Ectodermal cell (in vitro differentiated cells): Measurements from ENCODE around the gene EP300.

Source experiments
- H3K27ac ChIP-seq: 2 replicates; pipeline ENCODE4 v1.7.0; 2013; ENCODE audit warnings: mild to moderate bottlenecking, low read depth, low read length; ENCODE audit not compliant: insufficient read depth, poor library complexity, severe bottlenecking
- H3K27me3 ChIP-seq: 2 replicates; pipeline ENCODE4 v1.7.0; 2013; ENCODE audit warnings: mild to moderate bottlenecking, low read length; ENCODE audit not compliant: insufficient read depth, control insufficient read depth, poor library complexity, severe bottlenecking
- H3K36me3 ChIP-seq: one replicate; pipeline ENCODE4 v1.7.0; 2013; ENCODE audit warnings: low read length; ENCODE audit not compliant: control insufficient read depth, insufficient read depth
- H3K4me1 ChIP-seq: one replicate; pipeline ENCODE4 v1.7.0; 2013; ENCODE audit warnings: low read length; ENCODE audit not compliant: control insufficient read depth, insufficient read depth
- H3K4me3 ChIP-seq: 2 replicates; pipeline ENCODE4 v1.7.0; 2013; ENCODE audit warnings: low read depth, low read length, control low read depth; ENCODE audit not compliant: insufficient read depth
- H3K9me3 ChIP-seq: 2 replicates; pipeline ENCODE4 v1.7.0; 2013; ENCODE audit warnings: mild to moderate bottlenecking, low read length, moderate library complexity; ENCODE audit not compliant: control insufficient read depth
- WGBS, 2 experiments: methylation state at CpG; one replicate each; pipeline ENCODE4 v1.1.7; 2013; ENCODE audit warnings: missing lambda C conversion rate in 2 of 2; 5-methylcytosine and 5-hydroxymethylcytosine counted together

EP300 gene

GRCh38 chr22:41076857-41077256 is 15.5 kb upstream of the EP300 start:
- Histone ChIP-seq H3K4me1 (no peaks in the 10 kb centered on the region), H3K4me3 (no peak overlapping the region), H3K27me3 (no peaks in the 10 kb centered on the region), H3K9me3 (no peaks in the 10 kb centered on the region), H3K27ac (no peak overlapping the region), H3K36me3 (no peaks in the 10 kb centered on the region)
- WGBS, 2 experiments = 88 to 96% methylated on average over 1 of the region's 1 CpG

DNA sequence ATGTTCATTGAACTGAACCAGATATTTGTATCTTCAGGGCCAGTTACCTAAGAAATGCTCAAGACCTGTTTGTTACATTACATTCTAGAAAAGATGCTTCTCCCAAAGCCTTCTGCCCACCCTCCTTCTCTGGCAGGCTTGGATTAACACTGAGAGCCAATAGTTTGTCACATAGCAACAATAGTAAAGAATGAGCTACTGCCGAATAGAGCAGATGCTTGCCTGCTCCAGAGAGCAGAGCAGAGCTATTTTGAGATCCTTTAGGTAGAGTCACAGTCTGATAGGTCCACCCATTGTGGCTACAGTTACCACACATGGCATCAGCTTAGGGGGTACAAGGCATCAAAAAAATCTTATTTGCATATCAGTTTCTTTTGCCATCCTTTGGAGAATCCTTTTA is 13.5 kb upstream of the EP300 start:
- Histone ChIP-seq H3K4me3 (no peak overlapping the region), H3K27ac (no peak overlapping the region), H3K9me3 (no peaks in the 10 kb centered on the region), H3K27me3 (no peaks in the 10 kb centered on the region), H3K4me1 (no peaks in the 10 kb centered on the region), H3K36me3 (no peaks in the 10 kb centered on the region)
- 34 to 50% methylated on average over 1 of the region's 1 CpG for WGBS, 2 experiments

- 94 to 97% methylated on average over 2 of the region's 2 CpGs for WGBS, 2 experiments
- no peaks in the 10 kb centered on the region for H3K9me3 ChIP-seq
- H3K36me3 ChIP-seq = no peaks in the 10 kb centered on the region
- H3K4me3 ChIP-seq = no peak overlapping the region
- no peak overlapping the region for H3K27ac ChIP-seq
- no peaks in the 10 kb centered on the region for H3K4me1 ChIP-seq
- H3K27me3 ChIP-seq = no peaks in the 10 kb centered on the region
These were observed 6.5 kb upstream of the EP300 start for GRCh38 chr22:41085842-41086241.

DNA sequence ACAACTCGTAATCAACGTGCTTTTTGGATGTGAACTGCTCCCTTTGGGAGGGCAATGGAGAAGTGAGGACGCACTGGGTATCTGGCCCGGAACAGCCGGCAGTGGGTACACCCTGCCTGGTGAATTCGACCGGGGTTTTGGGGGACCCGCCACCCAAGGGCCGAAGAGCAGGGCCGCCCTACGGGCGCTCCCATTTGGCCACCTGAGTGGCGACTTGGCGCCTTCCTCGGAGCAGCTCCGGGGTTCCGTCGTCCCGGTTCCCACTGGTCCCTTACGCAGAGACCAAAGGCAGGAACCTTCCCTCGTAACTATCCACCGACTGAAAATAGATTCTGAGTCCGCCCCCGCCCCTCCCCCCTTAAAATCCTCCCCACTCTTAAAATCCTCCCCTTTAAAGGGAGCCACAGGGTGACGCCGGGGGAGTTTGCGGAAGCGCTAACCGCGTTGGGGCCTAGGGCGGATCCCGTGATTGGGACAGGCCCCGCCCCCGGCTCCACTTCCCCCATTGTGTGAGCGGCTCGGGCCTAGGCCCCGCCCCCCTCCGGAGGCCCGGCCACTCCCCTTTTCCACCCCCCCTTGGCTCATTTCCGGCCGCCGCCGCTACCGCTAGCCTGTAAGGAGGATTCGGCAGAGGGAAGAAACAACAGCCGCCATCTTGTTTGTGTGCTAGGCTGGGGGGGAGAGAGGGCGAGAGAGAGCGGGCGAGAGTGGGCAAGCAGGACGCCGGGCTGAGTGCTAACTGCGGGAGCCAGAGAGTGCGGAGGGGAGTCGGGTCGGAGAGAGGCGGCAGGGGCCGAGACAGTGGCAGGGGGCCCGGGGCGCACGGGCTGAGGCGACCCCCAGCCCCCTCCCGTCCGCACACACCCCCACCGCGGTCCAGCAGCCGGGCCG is 1.0 kb upstream of the EP300 start:
- Histone ChIP-seq H3K9me3 (no peaks in the 10 kb centered on the region), H3K36me3 (no peaks in the 10 kb centered on the region), H3K4me1 (peaks cover 3% of the 10 kb centered on the region), H3K27ac (peak overlapping the region; percentile 99), H3K27me3 (no peaks in the 10 kb centered on the region), H3K4me3 (peak overlapping the region; percentile 69)
- WGBS, 2 experiments = 1% methylated on average over 67 of the region's 67 CpGs

GRCh38 chr22:41092847-41093411 is 537 bp downstream of the EP300 start:
- H3K4me3 ChIP-seq = peak overlapping the region; percentile 69
- WGBS, 2 experiments = 0 to 1% methylated on average over 28 to 30 of the region's 31 CpGs
- H3K9me3 ChIP-seq = no peaks in the 10 kb centered on the region
- no peaks in the 10 kb centered on the region for H3K36me3 ChIP-seq
- peaks cover 3% of the 10 kb centered on the region for H3K4me1 ChIP-seq
- H3K27me3 ChIP-seq = no peaks in the 10 kb centered on the region
- peak overlapping the region; percentile 76 for H3K27ac ChIP-seq

DNA sequence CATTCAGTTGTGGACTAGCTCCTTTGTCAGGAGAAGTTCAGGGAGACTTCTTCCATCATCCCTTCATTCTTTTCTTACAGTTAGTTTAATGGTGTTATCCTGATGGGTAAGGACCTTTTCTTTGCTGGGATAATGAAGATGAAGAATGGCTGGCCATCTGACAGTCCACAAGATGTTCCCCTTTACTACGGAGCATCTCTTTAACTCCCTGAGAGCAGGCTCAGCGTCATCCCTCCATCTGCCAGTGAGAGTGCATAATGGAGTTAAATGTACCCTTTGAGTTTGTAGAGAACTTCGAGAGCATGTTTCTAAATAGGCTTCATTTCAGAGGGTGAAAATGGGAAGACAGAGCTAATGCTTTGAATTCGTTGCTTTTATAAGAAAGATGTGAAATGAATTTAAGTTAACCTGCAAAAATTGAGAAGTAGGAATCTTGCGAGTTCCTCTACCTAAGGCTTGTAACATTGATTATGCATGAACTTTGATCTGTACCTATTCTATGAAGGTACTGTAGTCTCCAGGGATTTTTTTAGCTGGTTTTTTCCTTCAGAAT is 1.7 kb downstream of the EP300 start:
- peak overlapping the region; percentile 69 for H3K4me3 ChIP-seq
- 9 to 10% methylated on average over 5 of the region's 5 CpGs for WGBS, 2 experiments
- H3K9me3 ChIP-seq = no peaks in the 10 kb centered on the region
- peaks cover 3% of the 10 kb centered on the region for H3K4me1 ChIP-seq
- H3K36me3 ChIP-seq = no peaks in the 10 kb centered on the region
- no peak overlapping the region for H3K27ac ChIP-seq
- H3K27me3 ChIP-seq = no peaks in the 10 kb centered on the region

GRCh38 chr22:41096391-41096790 is 4.0 kb downstream of the EP300 start:
- no peaks in the 10 kb centered on the region for H3K9me3 ChIP-seq
- no peaks in the 10 kb centered on the region for H3K36me3 ChIP-seq
- WGBS, 2 experiments = 88 to 95% methylated on average over 3 of the region's 3 CpGs
- H3K4me1 ChIP-seq = peaks cover 3% of the 10 kb centered on the region
- no peak overlapping the region for H3K27ac ChIP-seq
- no peaks in the 10 kb centered on the region for H3K27me3 ChIP-seq
- no peak overlapping the region for H3K4me3 ChIP-seq

GRCh38 chr22:41096841-41097240 is 4.4 kb downstream of the EP300 start:
- no peak overlapping the region for H3K27ac ChIP-seq
- H3K4me1 ChIP-seq = peaks cover 3% of the 10 kb centered on the region
- H3K36me3 ChIP-seq = no peaks in the 10 kb centered on the region
- no peaks in the 10 kb centered on the region for H3K9me3 ChIP-seq
- no peaks in the 10 kb centered on the region for H3K27me3 ChIP-seq
- WGBS, 2 experiments = 89 to 95% methylated on average over 4 of the region's 4 CpGs
- no peak overlapping the region for H3K4me3 ChIP-seq

GRCh38 chr22:41099036-41099435 is 6.6 kb downstream of the EP300 start:
- Histone ChIP-seq H3K4me3 (no peak overlapping the region), H3K27me3 (no peaks in the 10 kb centered on the region), H3K27ac (no peak overlapping the region), H3K9me3 (no peaks in the 10 kb centered on the region), H3K36me3 (no peaks in the 10 kb centered on the region), H3K4me1 (peaks cover 3% of the 10 kb centered on the region)
- WGBS, 2 experiments = 87 to 93% methylated on average over 16 of the region's 16 CpGs

GRCh38 chr22:41106122-41106968 is 14.0 kb downstream of the EP300 start:
- 89 to 94% methylated on average over 8 of the region's 8 CpGs for WGBS, 2 experiments
- H3K36me3 ChIP-seq = peaks cover 9% of the 10 kb centered on the region

More at GRCh38 chr22:41106122-41106968, 14.0 kb downstream of the EP300 start:
- H3K27ac ChIP-seq = no peak overlapping the region
- H3K27me3 ChIP-seq = no peaks in the 10 kb centered on the region
- H3K9me3 ChIP-seq = no peaks in the 10 kb centered on the region
- H3K4me3 ChIP-seq = no peak overlapping the region
- H3K4me1 ChIP-seq = no peaks in the 10 kb centered on the region
